HG02798 (cell line): ENCODE results near the gene MAML3.
A peak's percentile ranks its signal among the peaks of the same experiment; 100 is the strongest.

Source experiments
- ATAC-seq: cut with Tn5 transposase; IDR thresholded peaks from one replicate; pipeline ENCODE4 v1.9.1; 2021; ENCODE audit warnings: mild to moderate bottlenecking; ENCODE audit not compliant: unreplicated experiment, poor library complexity

The MAML3 gene

DNA sequence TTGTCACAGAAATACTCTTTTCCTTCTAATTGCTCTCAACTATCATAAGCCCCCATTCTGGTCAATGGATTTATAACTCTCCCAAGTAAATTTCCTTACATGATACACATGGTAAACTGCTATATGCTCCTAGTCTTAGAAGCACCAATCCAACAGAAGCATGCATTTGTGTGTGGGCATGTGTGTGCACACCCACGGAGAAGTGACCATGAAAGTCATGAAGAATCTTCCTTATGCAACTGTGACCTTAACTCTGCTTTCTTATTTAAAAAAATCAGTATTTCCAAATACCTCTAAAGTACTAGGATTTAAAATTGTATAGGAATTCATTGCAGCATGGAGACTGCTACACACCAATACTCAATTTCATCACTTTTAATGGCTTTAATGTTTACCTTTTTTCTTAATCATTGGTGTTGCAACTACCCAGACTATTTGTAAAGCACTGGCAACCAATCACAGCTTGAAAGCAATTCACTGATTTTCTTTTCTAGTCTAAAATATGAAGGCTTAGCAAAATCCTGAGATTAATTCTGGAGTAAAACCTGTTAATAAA, 47.6 kb downstream of the MAML3 start:
- ATAC-seq, result no peak

DNA sequence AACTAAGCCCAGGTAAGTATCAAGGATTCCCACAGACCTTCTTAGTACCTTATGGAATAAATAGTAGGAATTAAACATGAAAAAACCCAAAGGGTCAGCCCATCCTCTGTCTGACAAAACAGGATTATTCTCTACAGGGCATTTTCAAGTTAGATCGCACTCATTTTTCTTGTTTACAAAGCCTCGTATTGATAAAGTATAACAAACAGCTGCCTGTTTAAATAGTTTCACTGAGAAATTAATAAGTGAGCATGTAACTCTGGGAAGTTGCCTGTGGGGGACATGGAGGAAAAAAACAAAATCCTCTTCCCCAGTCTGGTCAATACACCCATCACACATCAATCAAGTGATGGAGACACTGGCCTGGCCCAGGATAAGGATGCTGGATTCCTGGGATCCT, 48.5 kb downstream of the MAML3 start:
- no peak for ATAC-seq

DNA sequence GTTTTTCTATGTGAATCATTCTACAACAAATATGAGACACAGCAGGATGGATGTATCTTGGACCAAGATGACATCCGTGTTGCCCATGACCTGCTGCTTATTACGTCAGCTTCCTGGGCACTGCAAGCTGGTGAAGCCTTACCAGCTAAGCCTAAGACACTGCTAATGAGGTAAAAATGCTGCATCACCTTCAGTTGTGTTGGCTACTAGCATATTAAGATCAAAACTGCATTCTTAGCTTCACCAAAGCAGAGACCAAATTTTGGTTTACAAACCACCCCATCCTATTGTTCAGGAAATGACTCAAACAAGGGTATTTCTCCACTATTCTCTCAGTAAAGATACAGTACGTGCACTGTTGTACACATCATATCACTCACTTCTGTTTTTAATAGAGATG, 50.3 kb downstream of the MAML3 start:
- ATAC-seq, result peak; percentile 59

DNA sequence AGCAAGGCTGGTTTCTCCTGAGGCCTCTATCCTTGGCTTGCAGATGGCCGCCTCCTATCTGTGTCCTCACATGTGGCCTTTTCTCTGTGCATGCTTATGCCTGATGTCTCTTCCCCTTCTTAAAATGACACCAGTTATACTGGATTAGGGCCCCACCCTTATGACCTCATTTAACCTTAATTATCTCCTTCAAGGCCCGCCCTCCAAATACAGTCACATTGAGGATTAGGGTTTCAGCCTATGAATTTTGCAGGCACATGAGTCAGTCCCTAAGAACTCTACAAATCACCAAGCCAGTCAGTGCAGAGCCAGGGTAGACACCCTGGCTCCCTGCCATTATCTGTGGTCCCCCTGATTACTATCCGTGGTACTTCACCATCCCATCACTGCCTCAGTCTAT, 51.6 kb downstream of the MAML3 start:
- no peak for ATAC-seq

DNA sequence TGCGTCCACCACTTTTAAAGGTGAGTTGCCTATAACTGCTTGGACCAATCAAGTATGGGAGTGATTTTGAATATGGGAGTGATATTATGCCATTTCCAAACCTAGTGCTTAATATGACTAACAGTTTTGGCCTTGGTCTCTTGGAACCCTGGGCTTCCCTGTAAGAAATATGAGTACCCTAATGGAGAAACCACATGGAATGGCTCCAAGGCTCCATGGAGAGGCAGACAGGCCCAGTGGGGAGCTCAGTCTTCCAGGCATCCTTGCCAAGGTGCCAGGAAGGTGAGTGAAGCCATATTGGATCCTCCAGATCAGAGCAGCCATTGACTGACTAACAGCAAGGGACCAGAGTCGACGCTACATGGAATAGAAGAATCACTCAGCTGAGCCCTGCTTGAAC, 53.2 kb downstream of the MAML3 start:
- ATAC-seq, result no peak

DNA sequence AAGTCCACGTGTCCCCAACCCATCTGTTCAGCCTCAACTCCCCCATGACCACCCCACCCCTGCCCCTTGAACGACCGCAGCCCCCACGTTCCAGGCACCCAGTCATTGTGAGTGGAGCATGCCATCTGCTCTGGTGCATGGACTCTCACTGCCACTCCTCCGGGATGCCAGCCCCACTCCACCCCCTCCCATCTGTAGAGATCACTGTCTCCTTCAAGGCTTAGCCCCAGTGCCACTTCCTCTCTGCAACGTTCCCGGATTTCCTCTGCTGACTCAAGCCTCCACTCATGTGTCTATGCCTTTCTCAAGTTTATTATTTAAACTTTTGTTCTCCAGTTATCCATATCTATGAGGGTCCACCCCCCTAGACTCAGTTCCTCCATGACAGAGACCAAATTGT, 54.0 kb downstream of the MAML3 start:
- no peak for ATAC-seq

DNA sequence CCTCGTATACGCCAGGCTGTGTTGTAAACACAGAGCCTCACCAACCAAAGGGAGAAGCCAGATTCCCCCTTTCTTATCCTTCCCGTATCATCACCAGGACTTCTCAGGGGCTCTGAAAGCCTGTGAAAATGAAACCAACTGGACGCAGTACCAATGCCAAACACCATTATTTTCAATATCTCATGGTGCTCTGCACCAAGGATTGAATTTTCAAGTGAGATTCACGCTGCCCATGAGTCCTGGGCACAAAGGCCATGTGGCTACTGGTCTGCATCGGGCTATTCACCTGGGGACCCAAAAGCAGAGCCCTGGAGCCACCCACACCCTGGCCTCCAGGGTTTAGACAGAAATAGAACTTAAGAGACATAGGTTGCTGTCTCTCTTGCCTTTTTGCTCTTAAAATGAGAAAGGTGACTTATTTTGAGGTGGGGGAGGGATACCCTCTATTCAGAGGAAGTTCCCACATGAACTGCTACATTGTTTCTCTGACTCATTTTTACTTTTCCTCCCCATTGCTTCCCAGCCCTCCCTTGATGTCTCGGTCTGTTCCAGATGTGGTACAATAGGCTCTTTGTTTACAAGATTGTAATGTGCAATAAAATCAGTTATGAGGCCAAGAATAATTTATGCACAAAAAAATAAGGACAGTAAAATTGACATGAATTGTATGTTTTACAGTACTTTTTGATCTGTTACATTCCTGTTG, 55.4 kb downstream of the MAML3 start:
- no peak for ATAC-seq

DNA sequence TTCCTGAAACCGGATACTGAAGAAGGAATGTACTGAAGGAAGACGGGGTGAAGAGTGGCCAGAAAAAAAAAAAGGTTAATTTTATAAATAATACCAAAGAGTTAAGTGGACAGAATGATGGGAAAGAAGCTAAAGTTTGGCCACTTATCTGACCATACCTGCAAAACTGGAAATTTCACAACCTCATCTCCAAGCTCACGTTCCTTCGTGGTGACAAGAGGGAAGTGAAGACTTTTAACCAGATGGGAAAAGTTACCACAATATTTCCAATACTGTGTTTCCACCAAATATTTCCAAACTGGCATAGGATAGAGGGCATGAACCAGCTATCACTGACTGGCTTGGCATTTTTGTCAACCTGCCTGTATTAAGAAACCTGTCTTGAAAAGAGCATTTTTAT, 56.4 kb downstream of the MAML3 start:
- no peak for ATAC-seq

DNA sequence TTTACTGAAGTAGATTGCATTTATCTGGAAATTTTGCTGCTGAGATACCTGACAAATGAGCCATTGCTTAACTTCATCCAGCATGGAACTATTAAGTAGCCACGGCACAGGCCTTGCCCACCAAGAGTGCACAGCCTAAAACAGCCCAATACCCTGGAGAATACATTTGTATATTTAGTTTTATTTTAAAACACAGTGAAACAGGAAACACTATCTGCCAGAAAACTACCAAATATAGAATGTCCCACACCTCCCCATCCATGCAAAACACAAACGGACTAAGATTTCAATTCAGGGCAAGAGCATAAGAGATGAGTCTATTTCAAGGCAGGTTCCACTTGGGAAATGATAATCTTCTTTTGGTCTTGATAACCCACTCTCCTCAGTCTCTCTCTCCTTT, 57.1 kb downstream of the MAML3 start:
- ATAC-seq, result no peak

DNA sequence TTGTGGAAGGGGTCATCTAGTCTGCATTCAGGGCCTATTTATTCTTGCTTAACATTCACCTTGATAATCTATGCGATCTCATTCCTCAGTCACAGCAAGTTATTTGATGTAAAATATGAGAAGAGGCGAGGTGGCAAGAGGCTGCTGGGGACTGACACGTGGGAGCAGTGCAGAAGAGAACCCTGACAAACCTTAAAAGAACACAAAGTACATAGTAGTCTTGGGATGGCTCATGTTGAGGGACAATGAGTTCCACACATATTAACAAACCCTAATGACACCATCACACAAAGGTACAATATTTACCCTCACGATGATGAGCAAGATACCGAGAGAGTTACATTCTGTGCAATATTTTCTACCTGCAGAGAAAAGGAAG, 57.5 kb downstream of the MAML3 start:
- ATAC-seq, result no peak

DNA sequence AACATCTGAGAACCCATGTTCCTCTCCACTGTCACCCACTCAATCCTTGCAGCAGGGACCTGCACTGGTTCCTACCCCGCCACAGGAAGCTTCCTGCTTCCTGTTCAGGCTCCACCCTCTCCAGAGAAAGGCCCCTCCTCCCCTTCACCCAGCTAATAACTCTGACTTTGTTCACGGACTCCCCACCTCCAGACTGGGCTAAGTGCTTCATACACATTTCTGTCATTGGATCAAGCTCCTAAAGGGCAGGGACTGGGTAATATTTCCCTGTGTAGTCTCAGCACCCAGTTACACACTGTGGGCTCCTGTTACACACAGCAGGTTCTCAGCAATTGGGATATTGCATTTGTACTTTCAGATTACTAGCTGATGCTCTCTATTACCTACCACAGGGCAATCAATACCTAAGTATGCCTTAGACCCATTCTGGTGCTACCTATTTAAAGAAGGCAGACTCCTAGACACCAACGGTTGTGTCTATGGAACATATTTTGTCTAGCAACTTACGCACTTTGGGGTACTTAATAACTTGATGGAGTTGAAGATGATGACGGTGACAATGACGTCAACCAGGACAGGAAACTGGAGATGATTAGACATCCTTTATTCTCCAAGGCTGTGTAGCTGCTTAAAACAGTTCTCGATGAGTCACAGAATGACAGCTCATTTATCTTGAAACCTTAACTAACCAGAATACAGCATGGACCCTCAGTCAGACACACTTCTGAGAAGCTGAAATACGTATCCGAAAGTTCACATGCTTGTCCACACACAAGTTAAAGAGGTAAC, 58.1 kb downstream of the MAML3 start:
- peak; percentile 39 for ATAC-seq

DNA sequence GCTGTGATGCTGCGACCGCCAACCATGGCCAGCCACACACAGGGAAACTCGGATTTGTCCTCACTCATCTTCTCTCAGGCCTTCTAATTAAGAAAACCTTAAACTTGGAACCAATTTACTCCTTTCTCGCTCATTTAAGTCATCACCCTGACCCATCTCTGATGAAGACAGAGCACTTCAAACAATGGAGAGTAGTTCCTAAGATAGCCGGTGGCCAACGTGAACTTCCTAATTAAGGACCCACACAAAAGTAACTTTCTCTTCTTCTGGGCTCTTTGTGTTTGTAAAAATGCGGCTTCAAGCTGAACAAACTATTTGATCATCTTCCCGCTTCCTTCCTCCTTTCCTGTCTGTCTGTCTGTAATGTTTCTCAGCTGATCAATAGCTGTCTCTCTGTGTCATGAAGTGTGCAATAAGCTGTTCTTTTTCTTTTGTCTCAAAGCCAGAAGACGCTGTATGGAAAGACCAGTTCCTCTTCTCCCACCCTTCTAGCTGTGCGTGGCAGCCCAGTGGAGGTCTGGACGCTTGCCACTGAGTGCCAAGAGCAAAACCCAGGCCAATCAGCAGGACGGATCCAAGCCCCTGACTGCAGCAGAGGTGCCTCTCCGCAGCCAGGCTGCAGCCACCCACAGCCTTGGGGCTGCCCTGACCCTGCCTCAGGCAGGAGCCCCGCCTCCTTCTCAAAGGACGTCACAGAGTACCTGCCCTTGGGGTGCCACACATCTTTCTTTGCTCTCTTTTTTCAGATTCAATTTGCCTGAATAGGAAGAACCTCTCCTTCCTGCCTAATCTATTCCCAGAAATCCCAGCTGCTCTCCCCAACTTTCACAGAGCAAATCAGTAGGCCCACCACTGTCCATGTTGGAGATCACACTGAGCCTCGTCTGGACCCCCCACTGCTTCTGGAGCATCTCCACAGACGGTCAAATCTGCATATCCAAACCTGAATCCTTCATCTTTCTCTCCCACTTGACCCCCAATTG, 59.3 kb downstream of the MAML3 start:
- ATAC-seq, result no peak

DNA sequence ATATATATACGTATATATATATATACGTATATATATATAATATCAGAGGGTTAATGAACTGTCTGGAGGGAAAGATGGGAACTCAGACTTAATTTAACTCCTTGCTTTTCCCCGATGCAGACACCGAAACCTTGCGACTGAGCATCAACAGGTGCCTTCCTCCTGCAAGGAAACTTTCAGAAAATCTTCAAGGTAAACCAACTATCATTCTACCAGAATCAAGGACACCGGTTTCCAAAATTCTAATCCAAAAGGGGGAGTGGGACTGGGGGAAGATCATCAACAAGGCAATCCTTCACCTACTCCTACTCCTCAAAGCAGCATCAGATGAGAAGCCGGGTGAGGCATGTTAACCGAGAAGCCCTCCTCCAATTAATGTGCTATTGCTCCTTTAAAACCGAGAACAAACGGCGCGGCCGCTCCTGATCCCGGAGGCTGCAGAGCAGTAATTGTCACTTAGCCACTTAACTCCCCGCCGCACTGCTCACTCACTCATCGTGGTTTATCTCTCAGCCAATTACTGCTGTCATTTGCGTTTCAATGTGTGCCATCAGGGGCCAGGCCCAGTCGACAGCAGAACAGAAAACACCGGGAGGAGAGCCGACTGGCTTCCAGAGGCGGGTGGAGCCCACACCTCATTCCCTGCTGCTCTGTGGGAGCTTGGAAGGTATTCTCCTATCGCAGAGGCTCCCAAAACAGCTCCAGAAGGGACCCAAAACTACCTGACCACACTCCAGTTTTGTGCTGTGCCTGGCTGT, 61.7 kb downstream of the MAML3 start:
- ATAC-seq, result no peak

DNA sequence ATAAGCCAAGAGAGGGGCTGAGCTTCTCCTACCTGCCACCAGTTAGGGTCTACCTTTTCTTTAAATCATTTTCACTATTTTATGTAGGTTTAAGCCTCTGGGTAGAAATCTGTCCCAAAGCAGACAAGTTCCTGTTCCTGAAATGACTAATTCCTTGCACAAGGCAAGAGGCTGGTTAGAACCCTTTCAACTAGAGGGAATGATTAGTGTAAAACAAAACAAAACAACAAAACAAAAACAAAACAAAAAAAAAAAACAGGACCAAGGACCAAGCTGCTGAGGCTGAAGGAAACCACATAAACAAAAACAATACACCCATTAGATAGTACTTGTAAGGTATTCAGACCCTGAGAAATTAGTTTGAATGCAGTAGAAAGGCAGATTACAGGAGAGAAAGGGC, 62.7 kb downstream of the MAML3 start:
- no peak for ATAC-seq

DNA sequence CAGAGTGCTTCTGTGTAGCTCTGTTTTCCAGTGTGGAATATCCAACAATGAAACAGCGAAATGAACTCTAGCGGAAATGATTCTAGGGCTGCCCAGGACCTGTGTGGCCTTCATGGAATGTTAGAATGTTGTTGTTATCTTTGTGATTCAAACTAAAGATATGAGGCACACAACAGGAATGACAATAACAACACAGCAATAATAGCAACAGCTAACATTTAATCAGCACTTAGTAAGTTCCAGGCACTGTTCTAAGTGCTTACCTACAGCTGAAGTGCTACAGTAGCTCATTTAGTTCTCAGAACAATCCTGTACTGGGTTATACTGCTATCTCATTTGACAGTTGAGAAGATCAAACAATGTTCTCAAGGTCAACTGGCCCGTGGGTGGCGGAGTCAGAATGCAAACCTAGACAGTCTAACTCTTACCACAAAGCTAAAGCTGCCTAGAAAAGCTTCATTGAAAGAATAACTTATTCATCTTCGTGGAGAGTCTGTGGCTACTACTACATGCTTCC, 63.7 kb downstream of the MAML3 start:
- ATAC-seq, result no peak

DNA sequence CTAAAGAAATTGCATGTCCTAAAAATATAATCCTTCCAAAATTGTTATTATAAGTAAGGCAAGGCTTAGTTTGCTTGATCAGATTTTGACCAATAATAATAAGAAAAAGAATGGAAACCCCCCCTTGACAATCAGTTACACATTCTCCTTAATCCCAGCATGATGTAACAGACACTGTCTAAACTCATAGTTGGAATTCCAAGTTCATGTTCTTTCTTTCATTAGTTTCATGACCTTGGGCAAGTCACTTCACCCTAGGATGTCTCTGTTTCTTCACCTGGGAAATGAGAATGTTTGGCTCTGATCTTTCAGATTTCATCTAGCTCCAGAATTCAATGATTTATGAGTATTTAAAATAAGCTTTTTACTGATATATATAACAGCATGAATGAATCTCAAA, 64.8 kb downstream of the MAML3 start:
- ATAC-seq, result no peak

DNA sequence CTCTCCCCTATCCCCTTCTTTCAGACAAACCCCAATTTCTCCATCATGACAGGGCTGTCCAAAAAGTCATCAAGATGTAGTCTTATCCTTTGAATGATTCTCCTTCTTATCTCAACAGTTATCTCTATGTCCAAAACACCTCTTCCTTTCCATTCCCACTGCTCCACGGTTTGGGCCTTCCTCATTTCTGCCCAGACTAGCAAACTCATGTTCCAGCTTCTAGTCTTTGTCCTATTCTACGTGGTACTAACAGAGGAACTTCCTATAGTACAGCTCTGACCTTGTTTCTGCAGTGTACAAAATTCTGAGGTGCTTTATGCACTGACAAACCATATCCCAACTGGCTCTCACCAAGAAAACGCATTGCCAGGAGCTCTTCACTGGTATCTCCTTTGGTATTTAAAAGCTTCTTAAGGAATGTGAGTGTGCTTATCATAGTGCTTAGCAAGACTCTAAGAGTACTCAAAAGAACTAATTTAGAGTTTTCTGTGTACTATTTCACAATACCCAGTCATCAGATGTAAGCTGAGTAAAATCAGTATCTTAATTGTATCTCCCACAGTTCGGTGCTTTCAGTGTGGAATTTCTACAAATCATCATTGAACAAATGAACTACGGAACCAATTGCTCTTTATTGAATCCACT, 65.5 kb downstream of the MAML3 start:
- no peak for ATAC-seq

DNA sequence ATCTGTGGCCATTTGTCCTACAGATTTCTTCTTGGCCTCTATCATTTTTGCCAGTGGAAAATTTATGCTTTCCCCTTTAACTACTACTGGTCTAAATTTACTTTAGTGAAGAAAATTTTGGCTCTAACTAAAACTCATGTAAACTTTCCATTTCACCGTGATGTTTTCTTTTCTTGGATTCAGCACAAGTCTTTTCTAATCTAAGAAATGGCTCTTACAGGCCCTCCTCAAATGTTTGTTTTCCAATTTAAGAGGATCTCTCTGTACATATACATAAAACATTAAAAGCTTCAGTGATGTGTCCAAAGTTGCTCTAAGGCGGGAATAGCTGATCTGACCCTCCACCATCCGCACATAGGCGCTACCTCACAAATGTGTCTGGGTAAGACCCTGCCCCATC, 68.1 kb downstream of the MAML3 start:
- no peak for ATAC-seq

DNA sequence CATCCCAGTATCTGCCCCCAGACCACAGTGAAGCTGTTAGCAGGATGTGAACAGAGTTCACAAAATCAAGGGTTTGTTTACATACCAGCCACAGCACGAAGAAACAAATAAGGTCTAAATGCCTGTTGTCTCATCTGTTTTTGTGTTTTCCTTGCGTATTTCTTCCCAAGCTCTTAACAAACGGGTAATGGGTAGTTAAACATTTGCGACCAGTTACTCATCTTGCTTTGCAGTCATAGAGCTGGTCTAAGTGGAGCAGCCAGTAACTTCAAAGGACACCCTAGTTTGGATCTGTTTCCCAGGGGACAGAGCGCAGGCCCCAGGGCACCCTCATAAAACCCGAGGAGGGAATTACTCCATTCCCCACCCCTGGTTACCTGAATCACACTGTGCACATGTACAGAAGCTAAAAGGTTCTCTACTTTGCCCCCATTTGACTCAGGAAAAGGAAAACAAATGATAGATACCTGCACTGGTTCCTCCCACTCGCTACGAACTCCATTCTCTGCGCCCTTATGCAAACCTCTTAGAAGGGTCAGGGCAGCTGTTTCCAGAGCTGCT, 68.8 kb downstream of the MAML3 start:
- no peak for ATAC-seq
